GM12878 (cell line): ENCODE data around the gene FLT4. TPM values are rescaled to one million over a fixed set of nuclear protein-coding genes. Genes with fewer than 3 reads are reported as not detected.

Experiments
- ATAC-seq: fragments of 200-7000 bp; cut with Tn5 transposase; 3 replicates; pipeline ENCODE4 v1.9.1; 2020; ENCODE audit warnings: mild to moderate bottlenecking, moderate library complexity
- BruUV-seq: library from RNA; stranded (reverse); fragments of 400-500 nt; replicated peaks from 2 replicates; lab custom pipeline; 2021; lab: Mats Ljungman, UMichigan
- CTCF ChIA-PET: fragments of 300-600 bp; sonication (Branson Sonifier 250); formaldehyde crosslinking; extraction: SDS; loops from one replicate; lab custom pipeline; 2021; ENCODE audit warnings: inconsistent platforms; lab: Yijun Ruan, JAX
- POLR2A ChIA-PET: fragments of 350-600 bp; formaldehyde crosslinking; extraction: SDS; loops from one replicate; lab custom pipeline; 2021; ENCODE audit warnings: inconsistent platforms; lab: Charles Lee
- RAD21 ChIA-PET: fragments of 300-600 bp; sonication (Branson Sonifier 250); formaldehyde crosslinking; loops from one replicate; lab custom pipeline; 2023; ENCODE audit warnings: antibody characterized with exemption; ENCODE audit not compliant: unreplicated experiment; lab: Charles Lee
- SMC1A ChIA-PET: fragments of 300-600 bp; sonication (Branson Sonifier 250); formaldehyde crosslinking; loops from one replicate; lab custom pipeline; 2023; ENCODE audit not compliant: unreplicated experiment, uncharacterized antibody; lab: Charles Lee
- DNase-seq: peaks from one replicate; pipeline ENCODE4 v3.0.0-alpha.2; 2011; ENCODE audit warnings: low read depth, low spot score
- FAIRE-seq: peaks from 3 replicates; lab custom pipeline; 2011; peaks lifted over from hg19 to GRCh38; lab: Jason Lieb, UNC
- H2AFZ ChIP-seq: 2 replicates; pipeline ENCODE4 v1.6.0; 2011; ENCODE audit warnings: low read depth, low read length, control low read depth; ENCODE audit not compliant: control insufficient read depth
- H3K27ac ChIP-seq: 2 replicates; pipeline ENCODE4 v1.5.1; 2011; ENCODE audit warnings: control low read depth; ENCODE audit not compliant: control insufficient read depth, insufficient read depth
- H3K27me3 ChIP-seq, 2 experiments: replicated peaks in 1 of 2; 2 replicates each; pipeline versions ENCODE4 v1.6.0 to v1.6.1; 2011; ENCODE audit warnings: low read length in 1 of 2; ENCODE audit not compliant: control insufficient read depth in 2 of 2, insufficient read depth in 2 of 2
- H3K36me3 ChIP-seq, 2 experiments: 2 replicates each; pipeline ENCODE4 v1.5.1; 2011; ENCODE audit warnings: low read length in 1 of 2; ENCODE audit not compliant: control insufficient read depth in 2 of 2, insufficient read depth in 2 of 2
- H3K4me1 ChIP-seq: 2 replicates; pipeline ENCODE4 v1.6.1; 2011; ENCODE audit warnings: mild to moderate bottlenecking, low read length, moderate library complexity, mixed read lengths; ENCODE audit not compliant: control insufficient read depth, insufficient read depth
- H3K4me2 ChIP-seq: 2 replicates; pipeline ENCODE4 v1.6.0; 2011; ENCODE audit warnings: control low read depth; ENCODE audit not compliant: control insufficient read depth, insufficient read depth
- H3K4me3 ChIP-seq: fragments of 200-600 bp; sonication (generic); 2 replicates; pipeline ENCODE4 v1.5.1; 2016
- H3K79me2 ChIP-seq: 2 replicates; pipeline ENCODE4 v1.6.0; 2011; ENCODE audit warnings: low read length; ENCODE audit not compliant: control insufficient read depth, insufficient read depth
- H3K9ac ChIP-seq: 2 replicates; pipeline ENCODE4 v1.8.0; 2011; ENCODE audit warnings: low read length, control low read depth, mixed read lengths; ENCODE audit not compliant: control insufficient read depth, insufficient read depth
- H3K9me3 ChIP-seq: replicated peaks from 3 replicates; pipeline ENCODE4 v1.5.1; 2011; ENCODE audit warnings: mild to moderate bottlenecking, low read length; ENCODE audit not compliant: control insufficient read depth, insufficient read depth
- H4K20me1 ChIP-seq: 2 replicates; pipeline ENCODE4 v1.6.0; 2011; ENCODE audit not compliant: control insufficient read depth, insufficient read depth
- BACH1 ChIP-seq: fragments of 450-650 bp; IDR thresholded peaks from 2 replicates; pipeline ENCODE4 v1.6.1; 2017; ENCODE audit warnings: mild to moderate bottlenecking, borderline replicate concordance
- CBFB ChIP-seq: IDR thresholded peaks from 2 replicates; pipeline ENCODE4 v1.6.1; 2016; ENCODE audit warnings: antibody characterized with exemption, low read depth
- CREB1 ChIP-seq: IDR thresholded peaks from 2 replicates; pipeline ENCODE4 v1.6.1; 2012; ENCODE audit warnings: low read depth, mild to moderate bottlenecking, inconsistent platforms
- EP300 ChIP-seq, 2 experiments: fragments of 150-350 bp in 1 of 2; IDR thresholded peaks; 2 replicates each; pipeline ENCODE4 v1.6.1; 2011 to 2012; ENCODE audit warnings: low read depth in 2 of 2, low read length in 2 of 2, borderline replicate concordance in 1 of 2, improper control_type of control experiment in 1 of 2, inconsistent platforms in 1 of 2; ENCODE audit not compliant: control insufficient read depth in 1 of 2
- IKZF2 ChIP-seq, 2 experiments: fragments of 450-650 bp; IDR thresholded peaks; 2 replicates each; pipeline ENCODE4 v1.6.1; 2017; ENCODE audit warnings: mild to moderate bottlenecking in 2 of 2, moderate library complexity in 2 of 2
- JUNB ChIP-seq: IDR thresholded peaks from 2 replicates; pipeline ENCODE4 v1.6.1; 2016; ENCODE audit warnings: antibody characterized with exemption, mild to moderate bottlenecking
- NFYA ChIP-seq: IDR thresholded peaks from 2 replicates; pipeline ENCODE4 v1.6.1; 2011; ENCODE audit warnings: low read depth, mild to moderate bottlenecking, low read length, improper control_type of control experiment, borderline replicate concordance
- NFYB ChIP-seq: IDR thresholded peaks from 2 replicates; pipeline ENCODE4 v1.6.1; 2011; ENCODE audit warnings: low read depth, mild to moderate bottlenecking, low read length, improper control_type of control experiment, moderate library complexity; ENCODE audit not compliant: insufficient read depth
- NR2C2 ChIP-seq: IDR thresholded peaks from 2 replicates; pipeline ENCODE4 v1.6.1; 2011; ENCODE audit warnings: borderline replicate concordance, low read depth; ENCODE audit not compliant: control insufficient read depth, insufficient read length
- PML ChIP-seq: IDR thresholded peaks from 2 replicates; pipeline ENCODE4 v1.6.1; 2012; ENCODE audit warnings: low read length, inconsistent platforms
- RCOR1 ChIP-seq: conservative IDR thresholded peaks from 2 replicates; pipeline ENCODE4 v1.6.1; 2012; ENCODE audit warnings: low read depth, low read length, improper control_type of control experiment
- TARDBP ChIP-seq: IDR thresholded peaks from 2 replicates; pipeline ENCODE4 v1.6.1; 2016; ENCODE audit warnings: borderline replicate concordance
- WGBS: methylation state at CpG from one replicate; pipeline ENCODE4 v1.1.6; 2016; ENCODE audit warnings: low lambda C conversion rate; ENCODE audit not compliant: insufficient replicate concordance, insufficient coverage; ENCODE audit errors: missing lambda C conversion rate; 5-methylcytosine and 5-hydroxymethylcytosine counted together
- in situ Hi-C: fragments of 300-500 bp; cut with MboI; formaldehyde crosslinking; loops from 9 replicates; pipeline ENCODE4 v1.14.3; 2018; ENCODE audit warnings: mixed read lengths
- intact Hi-C: fragments of 100-400 bp; cut with micrococcal nuclease; formaldehyde crosslinking; loops from one replicate; pipeline ENCODE4 v1.14.2; 2022; ENCODE audit not compliant: unreplicated experiment
- polyA plus RNA-seq, 11 experiments: library from polyadenylated mRNA; depleted of rRNA in 4 of 11; unstranded in 6 of 11; stranded (reverse) in 5 of 11; fragments of >200 nt; fragmentation: Nextera tagmentation in 4 of 11; fragmentation: Illumina TruSeq in 1 of 11; extraction: Ambion mirVana in 4 of 11; extraction: Trizol in 1 of 11; gene quantifications; 1 replicate in 1 of 11; 2 replicates in 10 of 11; pipeline versions ENCODE4 v1.2.1 to v1.2.3, GENCODE V29; 2011 to 2016; ENCODE audit warnings: inconsistent platforms in 2 of 11, missing spikeins in 2 of 11, low read depth in 1 of 11
- total RNA-seq, 4 experiments: library from RNA; depleted of rRNA in 3 of 4; stranded (reverse); fragments of >200 nt in 3 of 4; fragmentation: Illumina TruSeq in 1 of 4; extraction: Trizol in 1 of 4; gene quantifications; 2 replicates each; pipeline versions ENCODE4 v1.2.1 to v1.2.3, GENCODE V29; 2013 to 2021
- TF ChIP-seq, protein P1 (sequence below): fragments of 450-650 bp; IDR thresholded peaks from 2 replicates; pipeline ENCODE4 v1.6.1; 2014; ENCODE audit warnings: mild to moderate bottlenecking
- TF ChIP-seq, protein P2 (sequence below): fragments of 450-650 bp; IDR thresholded peaks from 2 replicates; pipeline ENCODE4 v1.6.1; 2017; ENCODE audit warnings: low read depth, mild to moderate bottlenecking, moderate library complexity
- TF ChIP-seq, protein P3 (sequence below): IDR thresholded peaks from 2 replicates; pipeline ENCODE4 v1.6.1; 2011; ENCODE audit warnings: low read depth, low read length, improper control_type of control experiment, borderline replicate concordance
- TF ChIP-seq, protein P4 (sequence below): fragments of 450-650 bp; IDR thresholded peaks from 2 replicates; pipeline ENCODE4 v1.6.1; 2016; ENCODE audit warnings: mild to moderate bottlenecking

FLT4 gene
- total and polyA plus RNA-seq, 10 of the 15 experiments (the other 5 are each of a cell fraction or from before 2014, with no cell fraction given) = 0.18 TPM; not detected in 9

GRCh38 chr5:180696116-180696515, 46.7 kb upstream of the FLT4 start (continued):
- TF ChIP-seq IKZF2 (IDR thresholded peaks at IDR 0.05) = no peak
- TF ChIP-seq JUNB = no peak
- no peak for TF ChIP-seq CBFB

- Histone ChIP-seq H3K9ac (no peak overlapping the region), H3K27ac (no peak overlapping the region), H3K4me1 (no peaks in the 10 kb centered on the region), H4K20me1 (no peaks in the 10 kb centered on the region), H3K4me2 (no peak overlapping the region)
- TF ChIP-seq, protein P1, sequence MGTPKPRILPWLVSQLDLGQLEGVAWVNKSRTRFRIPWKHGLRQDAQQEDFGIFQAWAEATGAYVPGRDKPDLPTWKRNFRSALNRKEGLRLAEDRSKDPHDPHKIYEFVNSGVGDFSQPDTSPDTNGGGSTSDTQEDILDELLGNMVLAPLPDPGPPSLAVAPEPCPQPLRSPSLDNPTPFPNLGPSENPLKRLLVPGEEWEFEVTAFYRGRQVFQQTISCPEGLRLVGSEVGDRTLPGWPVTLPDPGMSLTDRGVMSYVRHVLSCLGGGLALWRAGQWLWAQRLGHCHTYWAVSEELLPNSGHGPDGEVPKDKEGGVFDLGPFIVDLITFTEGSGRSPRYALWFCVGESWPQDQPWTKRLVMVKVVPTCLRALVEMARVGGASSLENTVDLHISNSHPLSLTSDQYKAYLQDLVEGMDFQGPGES = no peak
- TF ChIP-seq TARDBP (no peak), NFYB (no peak), PML (no peak), CREB1 (no peak), RCOR1 (no peak), EP300 (IDR thresholded peaks at IDR 0.05; ENCODE audit: borderline replicate concordance in 1 of 2, control insufficient read depth in 1 of 2, low read depth in 2 of 2, low read length in 2 of 2) (no peak), NFYA (no peak), NR2C2 (no peak), BACH1 (no peak)
- TF ChIP-seq, protein P2, sequence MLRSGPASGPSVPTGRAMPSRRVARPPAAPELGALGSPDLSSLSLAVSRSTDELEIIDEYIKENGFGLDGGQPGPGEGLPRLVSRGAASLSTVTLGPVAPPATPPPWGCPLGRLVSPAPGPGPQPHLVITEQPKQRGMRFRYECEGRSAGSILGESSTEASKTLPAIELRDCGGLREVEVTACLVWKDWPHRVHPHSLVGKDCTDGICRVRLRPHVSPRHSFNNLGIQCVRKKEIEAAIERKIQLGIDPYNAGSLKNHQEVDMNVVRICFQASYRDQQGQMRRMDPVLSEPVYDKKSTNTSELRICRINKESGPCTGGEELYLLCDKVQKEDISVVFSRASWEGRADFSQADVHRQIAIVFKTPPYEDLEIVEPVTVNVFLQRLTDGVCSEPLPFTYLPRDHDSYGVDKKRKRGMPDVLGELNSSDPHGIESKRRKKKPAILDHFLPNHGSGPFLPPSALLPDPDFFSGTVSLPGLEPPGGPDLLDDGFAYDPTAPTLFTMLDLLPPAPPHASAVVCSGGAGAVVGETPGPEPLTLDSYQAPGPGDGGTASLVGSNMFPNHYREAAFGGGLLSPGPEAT = no peak
- TF ChIP-seq, protein P3, sequence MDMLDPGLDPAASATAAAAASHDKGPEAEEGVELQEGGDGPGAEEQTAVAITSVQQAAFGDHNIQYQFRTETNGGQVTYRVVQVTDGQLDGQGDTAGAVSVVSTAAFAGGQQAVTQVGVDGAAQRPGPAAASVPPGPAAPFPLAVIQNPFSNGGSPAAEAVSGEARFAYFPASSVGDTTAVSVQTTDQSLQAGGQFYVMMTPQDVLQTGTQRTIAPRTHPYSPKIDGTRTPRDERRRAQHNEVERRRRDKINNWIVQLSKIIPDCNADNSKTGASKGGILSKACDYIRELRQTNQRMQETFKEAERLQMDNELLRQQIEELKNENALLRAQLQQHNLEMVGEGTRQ = no peak
- TF ChIP-seq, protein P4, sequence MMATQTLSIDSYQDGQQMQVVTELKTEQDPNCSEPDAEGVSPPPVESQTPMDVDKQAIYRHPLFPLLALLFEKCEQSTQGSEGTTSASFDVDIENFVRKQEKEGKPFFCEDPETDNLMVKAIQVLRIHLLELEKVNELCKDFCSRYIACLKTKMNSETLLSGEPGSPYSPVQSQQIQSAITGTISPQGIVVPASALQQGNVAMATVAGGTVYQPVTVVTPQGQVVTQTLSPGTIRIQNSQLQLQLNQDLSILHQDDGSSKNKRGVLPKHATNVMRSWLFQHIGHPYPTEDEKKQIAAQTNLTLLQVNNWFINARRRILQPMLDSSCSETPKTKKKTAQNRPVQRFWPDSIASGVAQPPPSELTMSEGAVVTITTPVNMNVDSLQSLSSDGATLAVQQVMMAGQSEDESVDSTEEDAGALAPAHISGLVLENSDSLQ = no peak
- TF ChIP-seq, all 136 proteins: peak for 0
- ChIA-PET CTCF (interaction anchor here (0.5 to 1.0 kb wide), 2 partner anchors 24 to 26 kb away, joined by 3 read pairs; no protein-coding TSS in a partner anchor), POLR2A (no interaction called here), SMC1A (no interaction called here), RAD21 (no interaction called here)
- H3K27me3 ChIP-seq = no peaks in the 10 kb centered on the region; a peak in 1 of 4 replicates
- no TSS peak for BruUV-seq
- no peaks in the 10 kb centered on the region for H3K36me3 ChIP-seq
- H3K4me3 ChIP-seq = no peak overlapping the region
- no peak overlapping the region for H2AFZ ChIP-seq
- no peak for ATAC-seq
- no peaks in the 10 kb centered on the region for H3K79me2 ChIP-seq
- 9% methylated on average over 3 of the region's 3 CpGs for WGBS
- intact Hi-C loops (no loop called here), in situ Hi-C loops (no loop called here)
- no peak for FAIRE-seq
- DNase-seq = no peak
- no peaks in the 10 kb centered on the region for H3K9me3 ChIP-seq
Measured at GRCh38 chr5:180692429-180692828, 43.0 kb upstream of the FLT4 start.
